ENCODE results near the gene PHYHD1.
A peak's percentile ranks its signal among the peaks of the same experiment; 100 is the strongest.

PHYHD1 gene

GRCh38 chr9:128893354-128893753 is 27.4 kb upstream of the PHYHD1 start:
- no peak for DNase-seq (ENCODE audit: low spot score)
- in situ Hi-C loops (cut with MboI; ENCODE audit: low sequenced_read_pairs, unreplicated experiment) = no loop called here
- TF ChIP-seq, protein P1, sequence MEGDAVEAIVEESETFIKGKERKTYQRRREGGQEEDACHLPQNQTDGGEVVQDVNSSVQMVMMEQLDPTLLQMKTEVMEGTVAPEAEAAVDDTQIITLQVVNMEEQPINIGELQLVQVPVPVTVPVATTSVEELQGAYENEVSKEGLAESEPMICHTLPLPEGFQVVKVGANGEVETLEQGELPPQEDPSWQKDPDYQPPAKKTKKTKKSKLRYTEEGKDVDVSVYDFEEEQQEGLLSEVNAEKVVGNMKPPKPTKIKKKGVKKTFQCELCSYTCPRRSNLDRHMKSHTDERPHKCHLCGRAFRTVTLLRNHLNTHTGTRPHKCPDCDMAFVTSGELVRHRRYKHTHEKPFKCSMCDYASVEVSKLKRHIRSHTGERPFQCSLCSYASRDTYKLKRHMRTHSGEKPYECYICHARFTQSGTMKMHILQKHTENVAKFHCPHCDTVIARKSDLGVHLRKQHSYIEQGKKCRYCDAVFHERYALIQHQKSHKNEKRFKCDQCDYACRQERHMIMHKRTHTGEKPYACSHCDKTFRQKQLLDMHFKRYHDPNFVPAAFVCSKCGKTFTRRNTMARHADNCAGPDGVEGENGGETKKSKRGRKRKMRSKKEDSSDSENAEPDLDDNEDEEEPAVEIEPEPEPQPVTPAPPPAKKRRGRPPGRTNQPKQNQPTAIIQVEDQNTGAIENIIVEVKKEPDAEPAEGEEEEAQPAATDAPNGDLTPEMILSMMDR (IDR thresholded peaks at IDR 0.05; ENCODE audit: borderline replicate concordance, control extremely low read depth, extremely low read depth, insufficient read depth, missing control alignments) = no peak

DNA sequence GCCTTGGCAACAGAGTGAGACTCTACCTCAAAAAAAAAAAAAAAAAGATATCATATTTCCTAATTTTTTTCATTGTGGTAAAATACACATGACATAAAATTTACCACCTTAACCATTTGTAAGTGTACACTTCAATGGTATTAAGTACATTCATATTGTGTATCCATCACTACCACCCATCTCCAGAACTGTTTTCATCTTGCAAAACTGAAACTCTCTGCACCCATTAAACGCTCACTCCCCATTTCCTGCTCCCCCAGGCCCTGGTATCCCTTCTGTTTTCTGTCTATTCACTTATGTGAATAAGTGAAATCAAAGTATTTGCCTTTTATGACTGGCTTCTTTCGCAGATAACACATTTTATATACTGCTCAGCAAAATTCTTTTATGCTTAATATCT is 26.0 kb upstream of the PHYHD1 start:
- TF ChIP-seq, protein P1 (IDR thresholded peaks at IDR 0.05; ENCODE audit: borderline replicate concordance, control extremely low read depth, extremely low read depth, insufficient read depth, missing control alignments) = no peak
- in situ Hi-C loops (cut with MboI; ENCODE audit: low sequenced_read_pairs, unreplicated experiment) = no loop called here
- DNase-seq (ENCODE audit: low spot score) = no peak

- TF ChIP-seq, protein P1 (IDR thresholded peaks at IDR 0.05; ENCODE audit: borderline replicate concordance, control extremely low read depth, extremely low read depth, insufficient read depth, missing control alignments) = no peak
- no peak for DNase-seq (ENCODE audit: low spot score)
- in situ Hi-C loops (cut with MboI; ENCODE audit: low sequenced_read_pairs, unreplicated experiment) = no loop called here
Observed at GRCh38 chr9:128895556-128895955, 25.2 kb upstream of the PHYHD1 start.

- TF ChIP-seq, protein P1 (IDR thresholded peaks at IDR 0.05; ENCODE audit: borderline replicate concordance, control extremely low read depth, extremely low read depth, insufficient read depth, missing control alignments) = no peak
- DNase-seq (ENCODE audit: low spot score) = no peak
- in situ Hi-C loops (cut with MboI; ENCODE audit: low sequenced_read_pairs, unreplicated experiment) = no loop called here
Observed at GRCh38 chr9:128898382-128898781, 22.4 kb upstream of the PHYHD1 start.

GRCh38 chr9:128898845-128899565 is 21.8 kb upstream of the PHYHD1 start:
- in situ Hi-C loops (cut with MboI; ENCODE audit: low sequenced_read_pairs, unreplicated experiment) = no loop called here
- no peak for DNase-seq (ENCODE audit: low spot score)
- TF ChIP-seq, protein P1 (IDR thresholded peaks at IDR 0.05; ENCODE audit: borderline replicate concordance, control extremely low read depth, extremely low read depth, insufficient read depth, missing control alignments) = no peak

- DNase-seq (ENCODE audit: low spot score) = peak; percentile 60
- TF ChIP-seq, protein P1 (IDR thresholded peaks at IDR 0.05; ENCODE audit: borderline replicate concordance, control extremely low read depth, extremely low read depth, insufficient read depth, missing control alignments) = no peak
- in situ Hi-C loops (cut with MboI; ENCODE audit: low sequenced_read_pairs, unreplicated experiment) = no loop called here
Observed at GRCh38 chr9:128899566-128900322, 21.0 kb upstream of the PHYHD1 start.

All from GM13976 (cell line).